Left colon (tissue), 2 donors: ENCODE results near the gene AMPD2. TPM values are rescaled to one million over a fixed set of nuclear protein-coding genes. Genes with fewer than 3 reads are reported as not detected.
A peak's percentile ranks its signal among the peaks of the same experiment; 100 is the strongest.

ENCODE experiments used
- ATAC-seq: fragments of 200-7000 bp; cut with Tn5 transposase; one replicate; pipeline ENCODE4 v1.9.1; 2020; ENCODE audit warnings: mild to moderate bottlenecking, moderate library complexity
- DNase-seq, 2 donors: peaks; one replicate each; pipeline ENCODE4 v3.0.0-alpha.2; 2020
- intact Hi-C, 2 donors: fragments of 100-400 bp; cut with DNase I in 1 of 2; cut with micrococcal nuclease in 1 of 2; formaldehyde crosslinking; loops; one replicate each; pipeline versions ENCODE4 v1.11.2 to v1.14.0; 2022; cut with DNase I, micrococcal nuclease
- long read RNA-seq: library from polyadenylated mRNA; unstranded; transcript quantifications from one replicate; pipeline ENCODE4 v2.0.0, GENCODE V29; 2021
- total RNA-seq, 2 donors: library from RNA; stranded (reverse); fragmentation: NEBNext Ultra II Directional; extraction: Animal tissue kit (Norgen Biotek cat#: 25700); gene quantifications; one replicate each; pipeline ENCODE4 v1.2.1, GENCODE V29; 2021
- donor health status: DM: no; HTN: no; CAD: no.
- donor health status: DM: yes; HTN: yes; CAD: no.

Gene AMPD2
- 10 to 100 TPM; 31.9 to 38.9 TPM for total RNA-seq
- long read RNA-seq, partial matches to known transcripts: 18 of 27 reads
- long read RNA-seq, other reads (novel, unspliced or antisense): 8 of 27 reads

DNA sequence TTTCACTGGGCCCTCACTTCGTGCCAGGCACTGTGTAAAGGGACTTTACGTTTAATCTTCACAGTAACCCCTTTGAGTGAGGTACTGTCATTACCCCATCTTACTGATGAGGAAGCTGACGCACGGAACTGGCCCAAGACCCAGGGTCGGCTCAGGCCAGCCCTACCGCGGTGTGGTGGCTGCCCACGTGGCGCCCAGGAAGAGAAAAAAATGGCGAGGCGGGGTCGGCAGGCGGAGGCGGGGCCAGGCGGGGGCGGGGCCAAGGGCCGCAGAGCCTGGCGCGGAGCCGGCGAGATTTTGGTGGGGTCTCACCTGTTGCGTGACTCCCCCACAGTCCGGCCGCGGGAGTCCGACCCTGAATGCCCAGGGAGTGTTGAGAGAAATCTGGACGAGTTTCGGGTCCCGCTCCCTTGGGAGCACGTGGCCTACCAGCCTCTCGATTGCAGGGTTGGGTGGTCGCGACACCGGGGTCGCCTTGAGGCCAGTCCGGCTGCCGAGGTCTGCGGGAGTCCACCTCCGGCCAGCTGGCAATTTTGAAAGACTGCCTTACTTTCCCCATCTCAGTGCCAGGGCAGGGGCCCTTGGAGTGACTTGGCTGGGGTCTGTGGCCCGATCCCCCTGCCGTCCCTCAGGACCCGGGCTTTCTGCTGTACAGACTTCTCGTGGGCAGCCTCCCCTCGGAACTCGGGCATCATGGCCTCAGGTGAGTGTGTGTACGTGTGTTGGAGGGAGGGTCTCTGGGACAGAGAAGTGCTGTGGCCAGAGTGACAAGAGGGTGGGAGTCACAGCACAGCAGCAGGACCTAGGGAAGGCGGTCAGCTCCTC is at the start of gene AMPD2, which contains the start of gene GNAT2:
AMPD2 (plus strand) TSS at position 262 of the 825 bp plus-strand sequence. CDS start 1,339 bp downstream, outside the sequence.
GNAT2 (minus strand) TSS at position 41 of the 825 bp plus-strand sequence. CDS start 6,746 bp downstream, outside the sequence.
- intact Hi-C loops: loop anchor here in 1 of 2 donors (5.0 kb wide), 1 partner anchor 67 kb away; no protein-coding TSS in a partner anchor
- ATAC-seq: peak; percentile 77
- peak; percentile 86 to 87 for DNase-seq

DNA sequence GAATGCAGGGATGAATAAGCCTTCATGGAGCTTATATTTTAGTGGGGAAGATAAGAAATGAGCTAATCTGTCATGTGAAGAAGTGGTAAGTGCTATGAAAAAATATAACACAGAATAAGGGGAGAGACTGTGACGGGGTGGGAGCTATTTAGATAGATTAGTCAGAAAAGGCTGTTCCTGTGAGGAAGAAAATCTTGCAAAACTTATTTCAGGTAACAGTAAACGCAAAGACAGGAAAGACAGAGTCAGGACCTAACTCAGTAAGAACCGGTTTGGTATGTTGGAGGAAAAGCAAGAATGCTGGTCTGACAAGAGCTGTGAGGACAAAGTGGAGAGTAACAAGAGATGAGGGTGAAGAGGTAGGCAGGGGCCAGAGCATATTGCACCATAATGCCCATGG is 49.2 kb upstream of the AMPD2 start:
- intact Hi-C loops: no loop called here
- ATAC-seq (peak; percentile 40), DNase-seq (no peak)

DNA sequence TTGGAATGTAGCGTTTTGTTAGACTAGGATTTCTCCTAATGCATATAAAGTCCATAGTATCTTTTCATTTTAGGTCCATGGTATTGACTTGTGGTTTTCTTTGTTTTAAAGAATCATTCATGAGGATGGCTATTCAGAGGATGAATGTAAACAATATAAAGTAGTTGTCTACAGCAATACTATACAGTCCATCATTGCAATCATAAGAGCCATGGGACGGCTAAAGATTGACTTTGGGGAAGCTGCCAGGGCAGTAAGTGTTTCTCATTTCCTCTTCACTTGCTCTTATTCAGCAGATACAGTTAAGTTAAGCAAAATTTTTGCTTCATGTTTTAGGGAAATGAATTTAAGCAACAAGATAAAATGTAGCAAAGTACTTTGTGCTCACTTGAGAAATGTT is 45.9 kb upstream of the AMPD2 start:
- DNase-seq (no peak), ATAC-seq (peak; percentile 68)
- intact Hi-C loops: no loop called here

DNA sequence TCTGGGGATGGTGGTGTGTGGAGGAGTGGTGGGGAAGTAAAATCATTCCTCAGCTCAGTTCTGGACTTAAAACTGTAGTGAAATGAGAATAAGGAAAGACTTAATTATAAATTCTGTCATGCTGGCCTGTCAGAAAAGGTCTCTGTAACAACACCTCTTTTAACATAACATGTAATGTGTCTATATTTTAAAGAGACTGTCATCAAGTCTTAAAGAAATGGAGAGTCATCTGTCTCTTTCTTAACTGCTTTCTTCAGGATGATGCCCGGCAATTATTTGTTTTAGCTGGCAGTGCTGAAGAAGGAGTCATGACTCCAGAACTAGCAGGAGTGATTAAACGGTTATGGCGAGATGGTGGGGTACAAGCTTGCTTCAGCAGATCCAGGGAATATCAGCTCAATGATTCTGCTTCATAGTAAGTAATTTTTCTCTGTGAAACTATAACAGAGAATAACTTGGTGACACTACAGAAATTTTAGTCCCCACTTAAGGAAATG is 40.6 kb upstream of the AMPD2 start:
- no peak for DNase-seq
- no peak for ATAC-seq
- intact Hi-C loops: no loop called here

DNA sequence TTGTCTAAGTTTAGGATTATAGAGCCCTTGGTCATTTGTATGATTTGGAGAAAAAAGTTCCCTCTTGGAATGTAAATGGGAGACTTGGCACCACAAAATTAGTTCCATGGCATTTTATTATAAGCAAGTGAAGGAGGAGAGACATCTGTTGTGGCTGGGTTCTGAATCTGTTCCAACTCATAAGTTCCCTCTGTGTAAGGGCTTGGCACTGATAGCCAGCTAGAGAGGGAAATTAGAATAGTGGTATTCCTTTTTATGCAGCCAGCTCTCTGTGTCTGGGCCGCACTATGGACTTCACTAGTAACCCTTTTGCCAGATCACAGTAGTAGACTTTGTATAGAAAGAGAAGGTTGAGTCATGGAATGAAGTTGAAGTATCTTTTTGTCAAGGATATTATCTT is 40.1 kb upstream of the AMPD2 start:
- DNase-seq (no peak), ATAC-seq (no peak)
- intact Hi-C loops: no loop called here

DNA sequence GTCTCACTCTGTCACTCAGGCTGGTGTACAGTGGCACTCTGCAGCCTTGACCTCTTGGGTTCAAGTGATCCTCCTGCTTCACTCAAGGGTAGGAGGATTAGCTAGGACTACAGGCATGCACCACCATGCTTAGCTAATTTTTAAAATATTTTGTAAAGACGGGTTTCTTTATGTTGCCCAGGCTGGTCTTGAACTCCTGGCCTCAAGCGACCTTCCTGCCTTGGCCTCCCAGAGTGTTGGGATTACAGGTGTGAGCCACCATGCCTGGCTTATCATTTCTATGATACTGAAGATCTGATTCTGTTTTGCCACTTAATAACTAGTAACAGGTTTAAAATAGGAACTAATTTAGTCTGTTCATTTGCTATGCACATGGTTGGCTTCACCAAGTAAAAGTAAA is 37.6 kb upstream of the AMPD2 start:
- ATAC-seq (no peak), DNase-seq (no peak)
- intact Hi-C loops: no loop called here

DNA sequence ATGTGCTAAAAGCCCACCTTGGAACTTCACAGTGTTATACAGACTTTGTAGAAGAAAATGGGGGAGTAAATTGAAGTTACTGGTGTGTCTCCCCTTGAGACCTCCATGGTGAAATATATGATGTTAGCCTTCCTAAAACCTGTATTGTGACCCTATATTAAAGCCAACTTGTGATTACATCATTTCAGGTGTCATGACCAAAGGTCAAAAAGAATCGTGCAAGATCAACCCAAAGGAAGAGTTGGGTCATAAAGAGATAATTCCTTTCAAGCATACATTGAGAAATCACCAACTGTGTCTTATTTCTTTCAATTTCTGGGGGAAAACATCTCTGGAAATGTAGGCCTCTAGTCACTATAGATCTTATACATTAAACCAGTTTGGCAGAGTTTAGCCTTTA is 34.9 kb upstream of the AMPD2 start:
- DNase-seq (no peak), ATAC-seq (no peak)
- intact Hi-C loops: no loop called here

DNA sequence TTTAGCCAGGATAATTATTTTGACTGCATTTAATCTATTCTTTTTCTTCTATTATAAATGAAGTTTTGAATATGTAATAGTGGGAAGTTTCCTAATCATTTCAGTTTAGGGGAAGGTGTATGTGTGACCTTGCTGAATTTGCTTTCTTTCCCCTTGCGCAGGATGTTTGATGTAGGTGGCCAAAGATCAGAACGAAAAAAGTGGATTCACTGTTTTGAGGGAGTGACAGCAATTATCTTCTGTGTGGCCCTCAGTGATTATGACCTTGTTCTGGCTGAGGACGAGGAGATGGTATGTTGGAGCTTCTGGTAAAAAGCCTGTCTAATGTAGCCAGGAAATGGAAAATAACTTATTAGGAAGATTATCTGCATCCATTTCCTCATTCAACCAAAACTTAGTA is 33.6 kb upstream of the AMPD2 start:
- intact Hi-C loops: no loop called here
- ATAC-seq (no peak), DNase-seq (no peak)

DNA sequence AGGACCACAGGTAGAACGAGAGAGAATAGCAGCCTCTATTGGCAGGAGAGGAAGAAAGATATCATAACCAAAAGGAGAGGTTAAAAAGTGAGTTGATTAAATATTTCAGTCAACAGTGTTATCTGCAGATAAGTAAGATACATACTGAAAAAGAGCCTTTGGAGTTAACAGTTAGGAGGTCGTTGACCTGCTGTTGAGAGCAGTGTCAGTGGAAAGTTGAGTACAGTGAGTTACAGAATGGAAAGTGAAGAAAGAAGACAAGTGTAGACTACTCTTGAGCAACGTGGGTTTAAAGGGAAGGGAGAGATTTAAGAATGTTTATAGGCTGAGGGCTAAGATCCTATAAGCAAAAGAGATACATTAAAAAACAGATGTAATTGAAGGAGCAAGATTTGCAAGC is 30.5 kb upstream of the AMPD2 start:
- DNase-seq: no peak
- intact Hi-C loops: no loop called here
- no peak for ATAC-seq

DNA sequence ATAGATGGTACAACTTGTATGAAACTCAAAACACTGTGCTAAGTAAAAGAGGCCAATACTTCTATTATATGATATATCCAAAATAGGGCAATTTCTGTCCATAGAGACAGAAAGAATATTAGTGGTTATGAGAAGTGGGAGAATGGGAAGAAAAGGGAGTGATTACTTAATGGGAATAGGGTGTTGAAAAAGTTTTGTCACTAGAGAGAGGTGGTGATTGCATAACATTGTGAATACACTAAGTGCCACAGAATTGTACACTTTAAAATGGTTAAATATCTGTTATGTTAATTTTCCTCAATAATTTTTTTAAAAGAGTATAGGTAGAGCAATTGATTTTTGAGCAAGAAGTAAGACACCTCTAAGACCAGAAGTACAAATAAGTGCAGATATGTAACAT is 30.0 kb upstream of the AMPD2 start:
- DNase-seq: no peak
- intact Hi-C loops: no loop called here
- no peak for ATAC-seq

DNA sequence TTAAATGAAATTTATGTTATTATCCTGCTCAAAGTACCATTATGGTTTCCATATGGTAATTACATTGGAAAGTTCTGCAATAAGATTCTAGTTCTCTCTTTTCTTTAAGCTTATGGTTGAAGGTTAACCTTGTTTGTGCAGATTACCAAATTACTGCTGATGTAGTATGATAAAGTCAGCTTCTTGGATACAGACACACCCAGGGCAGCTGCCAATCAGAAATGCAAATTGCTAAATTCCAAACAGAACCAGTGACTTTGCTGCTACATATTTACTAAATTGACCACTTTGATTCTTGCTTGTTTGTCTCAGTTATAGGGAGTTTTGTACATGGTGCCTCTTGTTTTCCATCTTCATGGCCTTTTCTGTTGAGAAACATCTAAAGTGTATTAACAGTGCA is 26.7 kb upstream of the AMPD2 start:
- DNase-seq (no peak), ATAC-seq (no peak)
- intact Hi-C loops: no loop called here

DNA sequence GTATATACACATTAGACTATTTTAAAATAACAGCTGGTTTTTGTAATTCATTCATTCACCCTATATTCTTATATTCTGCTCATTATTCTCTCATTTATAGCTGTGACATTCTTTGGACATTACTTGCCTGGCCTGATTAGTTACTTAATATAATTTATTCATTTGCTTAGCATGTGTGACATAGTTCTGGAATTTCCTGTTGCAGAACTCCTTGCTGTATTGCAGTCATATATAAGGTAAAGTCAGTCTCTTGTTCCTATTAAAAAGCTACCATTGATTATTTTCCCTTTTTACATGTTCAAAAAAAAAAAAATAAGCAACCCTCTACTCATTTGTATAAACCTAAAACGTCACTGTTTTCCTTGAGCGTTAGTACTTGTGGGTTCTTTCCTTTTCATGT is 24.1 kb upstream of the AMPD2 start:
- intact Hi-C loops: no loop called here
- ATAC-seq (no peak), DNase-seq (no peak)

DNA sequence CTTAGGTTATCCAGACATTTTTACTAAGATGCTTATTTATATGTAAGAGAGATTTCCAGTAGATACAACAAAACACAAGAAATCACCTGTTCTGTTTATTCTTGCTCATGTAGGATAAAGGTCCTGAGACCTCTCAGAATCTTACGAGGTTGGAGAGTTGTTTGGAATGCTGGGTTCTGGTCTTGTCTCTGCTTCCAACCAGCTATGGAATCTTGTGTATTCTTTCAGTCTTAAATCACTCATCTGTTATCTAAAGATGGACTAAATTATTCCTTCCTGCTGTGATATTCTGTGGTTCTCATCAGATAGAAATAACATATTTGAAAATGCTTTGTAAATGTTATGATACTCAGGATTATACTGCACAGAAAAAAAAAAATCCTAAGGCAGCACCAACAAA is 21.5 kb upstream of the AMPD2 start:
- intact Hi-C loops: no loop called here
- DNase-seq: no peak
- no peak for ATAC-seq

DNA sequence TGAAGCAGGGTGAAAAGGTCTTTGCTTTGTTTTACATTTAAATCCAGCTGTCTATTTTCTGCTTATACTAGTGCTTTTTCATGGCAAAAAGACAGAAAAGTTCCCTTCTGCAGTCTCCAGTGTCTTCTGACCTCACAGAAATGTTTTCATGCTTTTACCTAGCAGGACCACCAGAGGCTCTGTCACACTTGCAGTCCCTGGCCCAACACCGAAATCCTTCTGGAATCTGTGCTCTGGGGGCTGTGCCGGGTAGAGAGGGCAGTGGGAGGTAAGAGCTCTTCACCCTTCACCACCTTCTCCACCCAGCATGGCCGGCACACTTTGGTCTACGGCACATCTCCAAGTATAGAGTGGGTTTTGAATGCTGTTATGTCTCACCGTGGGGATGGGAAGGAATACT is 21.0 kb upstream of the AMPD2 start:
- ATAC-seq (no peak), DNase-seq (no peak)
- intact Hi-C loops: no loop called here

DNA sequence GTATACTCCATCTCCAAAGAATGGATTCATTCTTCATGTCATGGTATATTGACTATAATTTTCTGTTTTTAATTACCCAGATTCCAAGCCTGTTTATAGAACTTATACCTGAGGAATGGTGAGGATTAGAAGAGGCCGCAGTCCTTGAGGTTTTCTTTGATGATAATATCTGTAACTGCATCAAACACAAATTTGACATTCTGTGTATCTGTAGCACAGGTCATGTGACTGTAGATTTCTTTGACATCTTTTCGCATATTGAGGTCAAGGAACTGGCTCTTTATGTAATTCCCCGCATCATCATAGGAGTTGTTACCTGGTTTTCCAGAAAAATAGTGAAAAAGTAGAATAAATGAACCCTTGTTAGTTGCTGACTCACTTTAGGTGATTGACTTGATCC is 16.4 kb upstream of the AMPD2 start:
- no peak for ATAC-seq
- intact Hi-C loops: no loop called here
- no peak for DNase-seq

DNA sequence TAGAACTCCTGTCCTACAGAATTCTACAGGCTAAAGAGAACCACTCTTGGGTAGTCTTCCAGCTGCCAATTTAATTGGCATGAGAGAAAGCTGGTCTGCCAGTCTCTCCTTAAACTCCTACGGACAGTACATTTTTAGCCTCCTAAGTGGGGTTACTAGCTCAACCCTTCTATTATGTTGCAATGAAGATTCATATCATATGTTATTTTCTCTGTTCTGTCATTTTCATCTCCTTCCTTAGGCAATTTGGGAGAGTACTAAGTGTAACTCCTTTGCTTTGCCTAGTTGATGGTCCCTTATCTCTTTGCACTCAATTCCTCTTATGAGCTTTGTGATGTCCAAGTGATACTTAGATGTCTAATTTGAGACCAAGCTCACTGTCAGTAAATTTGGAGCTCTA is 14.3 kb upstream of the AMPD2 start:
- intact Hi-C loops: no loop called here
- no peak for ATAC-seq
- no peak for DNase-seq

DNA sequence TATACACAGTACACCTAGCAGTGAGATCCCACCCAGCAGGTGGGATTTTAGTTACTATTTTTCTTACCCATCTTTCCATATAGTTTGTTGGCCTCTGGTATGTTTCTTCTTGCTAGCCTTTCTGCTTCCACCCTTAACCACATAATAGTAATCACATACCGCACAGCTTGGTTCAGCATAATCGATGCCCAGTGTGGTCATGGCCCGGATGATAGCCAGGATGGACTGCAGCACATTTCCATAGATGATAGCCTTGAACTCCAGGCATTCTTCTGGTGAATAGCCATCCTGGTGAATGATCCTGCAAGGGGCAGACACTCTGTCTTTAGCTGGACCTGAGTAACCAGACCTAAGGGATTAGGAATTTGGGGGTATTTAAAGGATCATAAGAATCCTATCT is 9.8 kb upstream of the AMPD2 start:
- ATAC-seq: no peak
- DNase-seq: no peak
- intact Hi-C loops: no loop called here

DNA sequence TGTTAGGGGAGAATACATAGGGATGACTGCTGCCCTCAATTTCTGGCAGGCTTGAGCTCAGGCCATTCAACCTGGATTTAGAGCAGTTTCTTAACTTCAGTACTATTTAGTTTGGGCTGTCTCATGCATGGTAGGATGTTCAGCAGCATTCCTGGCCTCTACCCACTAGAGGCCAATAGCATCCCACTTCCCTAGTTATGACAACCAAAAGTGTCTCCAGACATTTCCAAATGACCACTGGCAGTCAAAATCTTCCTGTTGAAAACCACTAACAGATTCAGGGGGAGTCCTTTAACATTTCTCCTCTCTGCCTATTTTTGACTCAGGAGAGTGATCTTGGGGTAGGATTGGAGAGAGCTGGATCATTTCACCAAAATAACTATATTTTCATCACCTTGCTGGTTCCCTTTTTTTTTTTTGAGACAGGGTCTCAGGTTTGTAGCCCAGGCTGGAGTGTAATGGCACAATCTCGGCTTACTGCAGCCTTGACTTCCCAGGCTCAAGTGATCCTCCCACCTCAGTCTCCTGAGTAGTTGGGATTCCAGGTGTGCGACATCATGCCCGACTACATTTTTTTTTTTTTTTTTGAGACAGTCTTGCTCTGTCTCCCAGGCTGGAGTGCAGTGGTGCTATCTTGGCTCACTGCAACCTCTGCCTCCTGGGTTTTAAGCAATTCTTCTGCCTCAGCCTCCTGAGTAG is 8.9 kb upstream of the AMPD2 start:
- ATAC-seq (no peak), DNase-seq (no peak)
- intact Hi-C loops: no loop called here

DNA sequence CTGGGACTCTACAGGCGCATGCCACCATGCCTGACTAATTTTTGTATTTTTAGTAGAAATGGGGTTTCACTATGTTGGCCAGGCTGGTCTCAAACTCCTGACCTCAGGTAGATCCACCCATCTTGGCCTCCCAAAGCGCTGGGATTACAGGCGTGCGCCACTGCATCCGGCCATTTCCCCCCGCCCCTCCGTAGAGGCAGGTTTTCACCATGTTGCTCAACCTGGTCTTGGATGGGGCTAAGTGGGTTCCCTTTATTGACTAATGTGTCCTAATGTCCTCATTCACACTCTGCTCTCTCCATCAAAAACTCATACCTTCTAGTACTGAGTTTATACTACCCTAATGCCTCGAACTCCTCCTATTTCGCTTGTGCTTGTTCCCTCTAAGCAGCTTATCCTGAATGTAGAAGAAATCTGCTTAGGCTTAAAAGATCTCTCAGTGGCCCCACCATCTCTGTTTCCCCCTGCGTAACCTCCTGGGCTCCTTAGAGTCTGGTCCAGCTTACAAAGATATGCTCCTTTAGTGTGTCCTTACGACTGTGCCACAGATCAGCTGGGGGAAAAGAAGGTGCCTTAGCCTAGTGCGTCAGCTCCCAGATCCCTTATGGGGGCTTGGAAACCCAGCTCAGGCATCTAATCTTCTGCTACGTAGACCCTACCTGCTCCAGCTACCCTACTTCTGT is 8.2 kb upstream of the AMPD2 start:
- intact Hi-C loops: no loop called here
- DNase-seq (no peak), ATAC-seq (no peak)
